Motor neuron (in vitro differentiated cells): ENCODE results near the gene SSR4. TPM values are rescaled to one million over a fixed set of nuclear protein-coding genes. Genes with fewer than 3 reads are reported as not detected.

Source experiments
- ATAC-seq, 8 experiments: fragments of 200-7000 bp; cut with Tn5 transposase; replicated peaks in 6 of 8; 2 replicates each; pipeline ENCODE4 v1.8.0; 2021; ENCODE audit warnings: mild to moderate bottlenecking in 8 of 8, moderate library complexity in 8 of 8
- H3K27ac ChIP-seq, 2 donors: fragments of 250-450 bp; sonication (Bioruptor Pico); 2 replicates each; pipeline ENCODE4 v1.9.0; 2021; ENCODE audit warnings: antibody characterized with exemption in 2 of 2, mild to moderate bottlenecking in 2 of 2, moderate library complexity in 1 of 2
- H3K4me1 ChIP-seq, 2 donors: fragments of 250-450 bp; sonication (Bioruptor Pico); replicated peaks in 1 of 2; 2 replicates each; pipeline ENCODE4 v1.6.1; 2021; ENCODE audit warnings: antibody characterized with exemption in 2 of 2, mild to moderate bottlenecking in 2 of 2, moderate library complexity in 1 of 2
- H3K4me3 ChIP-seq, 5 donors: fragments of 250-450 bp; sonication (Bioruptor Pico); 2 replicates each; pipeline ENCODE4 v1.9.0; 2021; ENCODE audit warnings: antibody characterized with exemption in 5 of 5, mild to moderate bottlenecking in 5 of 5, moderate library complexity in 4 of 5
- WGBS, 10 experiments: fragments of 450-650 bp; shearing (Covaris generic); methylation state at CpG; one replicate each; pipeline ENCODE4 v1.0.0; 2022; 5-methylcytosine and 5-hydroxymethylcytosine counted together
- in situ Hi-C, 9 experiments: fragments of 400-800 bp; cut with MboI; loops; one replicate each; pipeline ENCODE4 v1.15.0; 2021; ENCODE audit warnings: low sequenced_read_pairs in 9 of 9, low pct_unique_long_range_greater_than_20kb in 2 of 9; ENCODE audit not compliant: unreplicated experiment in 9 of 9
- total RNA-seq, 8 experiments: library from RNA; unstranded; fragments of 300-600 nt; gene quantifications; 2 replicates each; pipeline versions ENCODE4 v1.2.3 to v1.2.4, GENCODE V29; 2022

SSR4 gene
- total RNA-seq, 8 experiments from 2014 or later = 327 to 910 (median 415) TPM

GRCh38 chrX:153772316-153773217 lies 21.9 kb upstream of the SSR4 start:
- ATAC-seq = no peak
- WGBS, 10 experiments = 40 to 100% methylated on average over 2 of the region's 21 CpGs; no CpG with 5 or more reads in 8 of the 10 experiments
- H3K4me1 ChIP-seq = peaks cover 0 to 2% of the 10 kb centered on the region in 2 donors
- H3K4me3 ChIP-seq = no peak overlapping the region
- in situ Hi-C loops = no loop called here
- no peak overlapping the region for H3K27ac ChIP-seq

DNA sequence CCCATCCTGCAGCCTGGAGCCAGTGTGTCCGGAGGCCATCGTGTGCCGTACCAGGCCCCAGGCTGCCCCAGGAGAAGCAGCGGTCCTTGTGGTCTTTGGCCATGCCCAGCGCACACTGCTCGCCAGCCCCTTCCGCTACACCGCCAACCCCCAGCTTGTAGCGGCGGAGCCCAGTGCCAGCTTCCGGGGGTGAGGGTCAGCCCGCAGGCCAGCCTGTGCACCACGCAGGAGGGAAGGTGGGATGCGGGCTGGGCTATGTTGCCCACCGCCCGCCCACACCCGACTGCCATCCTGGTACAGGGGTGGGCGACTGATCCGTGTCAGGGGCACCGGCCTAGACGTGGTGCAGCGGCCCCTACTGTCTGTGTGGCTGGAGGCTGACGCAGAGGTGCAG lies 21.3 kb upstream of the SSR4 start:
- 27% methylated on average over 2 of the region's 23 CpGs; no CpG with 5 or more reads in 9 of the 10 experiments for WGBS, 10 experiments

GRCh38 chrX:153773741-153774575 lies 20.5 kb upstream of the SSR4 start:
- H3K4me1 ChIP-seq = peaks cover 0 to 2% of the 10 kb centered on the region in 2 donors

More for the DNA sequence above, 21.3 kb upstream of the SSR4 start:
- Histone ChIP-seq H3K4me3 (no peak overlapping the region), H3K27ac (no peak overlapping the region), H3K4me1 (peaks cover 0 to 2% of the 10 kb centered on the region in 2 donors)
- in situ Hi-C loops = no loop called here
- ATAC-seq = no peak

GRCh38 chrX:153774576-153775292 lies 19.7 kb upstream of the SSR4 start:
- peaks cover under 1 to 6% of the 10 kb centered on the region in 2 donors for H3K4me1 ChIP-seq
- in situ Hi-C loops = no loop called here
- ATAC-seq = peak in 2 of 8 experiments; percentile 8 to 24
- no peak overlapping the region for H3K4me3 ChIP-seq
- no CpG with 5 or more reads among the region's 37 CpGs for WGBS, 10 experiments
- no peak overlapping the region for H3K27ac ChIP-seq

More at GRCh38 chrX:153773741-153774575, 20.5 kb upstream of the SSR4 start:
- no CpG with 5 or more reads among the region's 48 CpGs for WGBS, 10 experiments
- no peak overlapping the region for H3K27ac ChIP-seq
- in situ Hi-C loops = no loop called here
- no peak overlapping the region for H3K4me3 ChIP-seq
- no peak for ATAC-seq

DNA sequence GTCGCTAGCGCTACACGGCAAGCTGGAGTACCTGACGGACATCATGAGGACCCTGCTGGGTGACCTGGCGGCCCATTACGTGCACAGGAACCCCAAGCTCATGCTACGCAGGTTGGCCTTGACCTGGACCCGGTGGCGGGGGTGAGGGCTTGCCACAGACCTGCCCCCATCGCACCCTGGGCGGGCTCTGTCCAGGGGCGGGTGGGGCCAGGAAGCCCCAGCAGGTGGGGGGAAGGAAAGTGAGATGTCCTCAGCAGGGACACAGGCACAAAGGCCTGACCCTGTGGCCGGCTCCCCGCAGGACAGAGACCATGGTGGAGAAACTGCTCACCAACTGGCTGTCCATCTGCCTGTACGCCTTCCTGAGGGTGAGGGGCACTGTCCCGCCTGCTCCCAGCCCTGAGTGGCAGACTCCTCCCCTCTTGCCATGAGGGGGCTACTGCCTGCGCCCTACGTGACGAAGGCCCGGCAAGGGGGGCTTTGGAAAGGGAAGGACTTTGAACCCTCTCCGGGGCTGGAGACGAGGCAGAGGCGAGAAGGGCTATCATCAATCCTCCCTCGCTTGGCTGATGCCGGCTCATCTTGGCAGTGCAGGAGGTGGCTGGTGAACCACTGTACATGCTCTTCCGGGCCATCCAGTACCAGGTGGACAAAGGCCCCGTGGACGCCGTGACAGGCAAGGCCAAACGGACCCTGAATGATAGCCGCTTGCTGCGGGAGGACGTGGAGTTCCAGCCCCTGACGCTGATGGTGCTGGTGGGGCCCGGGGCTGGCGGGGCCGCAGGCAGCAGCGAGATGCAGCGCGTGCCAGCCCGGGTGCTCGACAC lies 19.0 kb upstream of the SSR4 start:
- peak in 1 of 8 experiments; percentile 9 for ATAC-seq
- Histone ChIP-seq H3K27ac (no peak overlapping the region), H3K4me1 (peaks cover 9 to 11% of the 10 kb centered on the region in 2 donors), H3K4me3 (no peak overlapping the region)
- 69% methylated on average over 2 of the region's 42 CpGs; no CpG with 5 or more reads in 9 of the 10 experiments for WGBS, 10 experiments
- in situ Hi-C loops = no loop called here

- no CpG with 5 or more reads among the region's 20 CpGs for WGBS, 10 experiments
- in situ Hi-C loops = no loop called here
- peaks cover 11 to 15% of the 10 kb centered on the region in 2 donors for H3K4me1 ChIP-seq
- no peak overlapping the region for H3K27ac ChIP-seq
- no peak for ATAC-seq
- H3K4me3 ChIP-seq = no peak overlapping the region
These were observed 18.3 kb upstream of the SSR4 start for GRCh38 chrX:153776120-153776599.

DNA sequence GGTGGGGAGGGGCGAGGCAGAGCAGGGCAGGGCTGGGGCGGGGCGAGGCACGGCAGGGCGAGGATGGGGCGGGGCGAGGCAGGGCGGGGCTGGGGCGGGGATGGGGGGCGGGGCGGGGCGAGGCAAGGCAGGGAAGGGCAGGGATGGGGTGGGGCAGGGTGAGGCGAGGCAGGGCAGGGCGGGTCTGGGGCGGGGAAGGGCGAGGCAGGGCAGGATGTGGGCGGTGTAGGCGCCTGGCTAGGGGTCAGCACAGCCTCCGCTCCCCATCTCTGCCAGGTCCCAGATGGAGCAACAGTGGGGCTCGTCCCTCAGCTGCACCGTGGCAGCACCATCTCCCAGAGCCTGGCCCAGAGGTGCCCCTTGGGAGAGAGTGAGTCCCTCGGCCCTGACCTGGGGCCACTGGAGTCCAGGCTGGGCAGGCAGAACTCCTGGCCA lies 17.8 kb upstream of the SSR4 start:
- in situ Hi-C loops = no loop called here
- no CpG with 5 or more reads among the region's 22 CpGs for WGBS, 10 experiments
- peaks cover 11 to 20% of the 10 kb centered on the region in 2 donors for H3K4me1 ChIP-seq
- H3K4me3 ChIP-seq = no peak overlapping the region
- ATAC-seq = no peak
- H3K27ac ChIP-seq = no peak overlapping the region

GRCh38 chrX:153777261-153778090 lies 17.0 kb upstream of the SSR4 start:
- ATAC-seq = no peak
- Histone ChIP-seq H3K4me3 (no peak overlapping the region), H3K4me1 (peaks cover 11 to 22% of the 10 kb centered on the region in 2 donors), H3K27ac (no peak overlapping the region)
- WGBS, 10 experiments = 77 to 80% methylated on average over 1 to 6 of the region's 34 CpGs; no CpG with 5 or more reads in 8 of the 10 experiments
- in situ Hi-C loops = no loop called here

DNA sequence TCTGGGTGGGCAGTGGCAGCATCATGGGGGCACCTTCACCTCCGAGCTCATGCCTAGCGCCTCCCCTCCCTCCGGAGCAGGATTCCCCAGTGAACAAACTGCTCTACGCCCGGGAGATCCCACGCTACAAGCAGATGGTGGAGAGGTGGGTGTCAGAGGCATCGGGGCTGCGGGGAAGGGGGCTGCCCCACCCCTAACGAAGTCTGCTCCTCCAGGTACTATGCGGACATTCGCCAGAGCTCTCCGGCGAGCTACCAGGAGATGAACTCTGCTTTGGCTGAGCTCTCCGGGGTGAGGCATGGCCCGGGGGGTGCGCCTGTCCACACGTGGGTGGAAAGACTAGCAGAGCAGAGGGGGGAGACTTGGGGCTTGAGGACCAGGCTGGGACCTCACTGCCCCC lies 16.3 kb upstream of the SSR4 start:
- in situ Hi-C loops = no loop called here
- Histone ChIP-seq H3K27ac (no peak overlapping the region), H3K4me1 (peaks cover 11 to 22% of the 10 kb centered on the region in 2 donors), H3K4me3 (no peak overlapping the region)
- no peak for ATAC-seq
- 80% methylated on average over 1 of the region's 17 CpGs; no CpG with 5 or more reads in 8 of the 10 experiments for WGBS, 10 experiments

DNA sequence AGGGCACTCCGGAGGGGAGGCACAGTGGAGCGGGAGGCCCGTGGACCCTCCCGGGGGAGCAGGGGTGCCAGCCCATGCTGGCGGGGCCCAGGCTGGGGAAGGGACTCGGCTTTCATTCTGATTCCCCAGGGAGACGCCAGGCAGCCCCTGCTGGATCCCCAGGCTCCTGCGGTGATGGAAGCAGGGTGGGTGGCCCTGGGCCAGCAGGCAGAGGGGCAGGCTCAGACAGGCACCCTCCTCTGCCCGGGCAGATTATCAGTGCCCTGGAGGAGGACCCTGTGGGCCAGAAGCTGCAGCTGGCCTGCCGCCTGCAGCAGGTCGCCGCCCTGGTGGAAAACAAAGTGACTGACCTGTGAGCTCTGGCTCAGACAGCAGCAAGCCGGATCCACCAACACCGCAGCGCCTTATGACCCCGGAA lies 15.8 kb upstream of the SSR4 start:
- no CpG with 5 or more reads among the region's 16 CpGs for WGBS, 10 experiments
- H3K4me3 ChIP-seq = no peak overlapping the region
- in situ Hi-C loops = no loop called here
- H3K27ac ChIP-seq = no peak overlapping the region
- H3K4me1 ChIP-seq = peaks cover 11 to 22% of the 10 kb centered on the region in 2 donors
- ATAC-seq = no peak

- Histone ChIP-seq H3K4me1 (peaks cover 11 to 22% of the 10 kb centered on the region in 2 donors), H3K27ac (peak overlapping the region in 1 of 2 donors; percentile 88), H3K4me3 (no peak overlapping the region)
- in situ Hi-C loops = no loop called here
- WGBS, 10 experiments = 20 to 87% methylated on average over 1 to 6 of the region's 18 CpGs; no CpG with 5 or more reads in 8 of the 10 experiments
- ATAC-seq = peak in 1 of 8 experiments; percentile 6
These were observed 14.4 kb upstream of the SSR4 start for GRCh38 chrX:153779891-153780677.
